HG03025 (cell line): Measurements from ENCODE around the gene DNAJB13.

Experiments used
- ATAC-seq: cut with Tn5 transposase; IDR thresholded peaks from one replicate; pipeline ENCODE4 v1.9.1; 2021; ENCODE audit warnings: mild to moderate bottlenecking, moderate library complexity; ENCODE audit not compliant: unreplicated experiment, low FRiP score

Gene DNAJB13

GRCh38 chr11:73949246-73949645 is 1.6 kb upstream of the DNAJB13 start:
- ATAC-seq = no peak

- no peak for ATAC-seq
These were observed 914 bp upstream of the DNAJB13 start for GRCh38 chr11:73949912-73950311.

GRCh38 chr11:73951797-73952196 is 971 bp downstream of the DNAJB13 start:
- ATAC-seq = no peak

- ATAC-seq = no peak
These were observed 6.2 kb downstream of the DNAJB13 start for GRCh38 chr11:73956876-73957653.

GRCh38 chr11:73957654-73958361 is 7.0 kb downstream of the DNAJB13 start:
- no peak for ATAC-seq

DNA sequence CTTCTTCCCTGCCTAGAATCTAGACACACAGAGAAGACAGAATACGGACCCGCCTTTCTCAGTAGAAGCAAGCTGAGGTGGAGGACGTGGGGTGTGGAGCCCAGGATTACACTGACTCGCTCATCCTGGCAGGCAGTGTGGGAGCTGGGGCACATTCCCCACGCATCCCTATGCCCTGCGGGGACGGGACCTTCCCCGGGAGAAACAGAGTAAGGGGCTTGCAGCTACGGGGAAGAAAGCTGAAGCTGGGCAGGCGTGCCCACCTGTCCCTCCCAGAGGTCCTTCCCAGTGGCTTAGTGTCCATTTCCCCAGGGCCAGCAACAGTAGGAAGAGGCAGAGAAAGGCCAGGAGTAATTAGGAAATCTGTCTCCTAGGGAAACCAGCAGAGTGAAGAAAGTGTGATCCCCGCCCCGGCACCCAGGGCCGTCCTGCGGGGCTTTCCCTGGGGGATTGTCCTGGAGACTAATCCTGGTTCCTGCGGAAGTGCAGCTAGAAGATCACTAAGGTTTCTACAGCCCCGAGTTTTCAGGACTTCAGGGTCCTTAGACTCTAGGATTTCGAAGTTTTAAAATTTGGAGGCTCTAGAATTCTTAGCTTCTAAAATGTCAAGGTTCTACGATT is 7.8 kb downstream of the DNAJB13 start:
- ATAC-seq = no peak

DNA sequence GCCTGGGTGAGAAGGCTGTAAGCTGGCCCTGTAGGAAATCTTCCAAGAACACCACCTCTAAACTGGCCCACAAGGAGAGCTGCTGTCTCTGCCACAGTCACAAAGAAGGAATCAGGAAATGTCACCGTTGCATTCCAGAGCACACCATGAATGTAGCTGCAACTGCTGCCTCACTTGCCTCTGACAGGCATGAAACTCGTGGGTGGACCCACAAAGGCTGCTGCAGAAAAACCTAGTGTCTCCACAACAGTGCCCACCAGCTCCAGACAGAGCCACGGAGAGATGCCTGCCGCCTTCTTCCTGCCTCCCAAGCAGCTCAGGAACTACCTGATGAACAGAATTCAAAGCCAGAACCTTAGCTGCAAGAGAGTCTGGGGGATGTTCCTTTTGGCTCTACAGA is 10.5 kb downstream of the DNAJB13 start:
- ATAC-seq = no peak

GRCh38 chr11:73962101-73962705 is 11.4 kb downstream of the DNAJB13 start:
- ATAC-seq = no peak

GRCh38 chr11:73963861-73964260 is 13.0 kb downstream of the DNAJB13 start:
- ATAC-seq = no peak

- no peak for ATAC-seq
These were observed 14.4 kb downstream of the DNAJB13 start for GRCh38 chr11:73965076-73965763.

DNA sequence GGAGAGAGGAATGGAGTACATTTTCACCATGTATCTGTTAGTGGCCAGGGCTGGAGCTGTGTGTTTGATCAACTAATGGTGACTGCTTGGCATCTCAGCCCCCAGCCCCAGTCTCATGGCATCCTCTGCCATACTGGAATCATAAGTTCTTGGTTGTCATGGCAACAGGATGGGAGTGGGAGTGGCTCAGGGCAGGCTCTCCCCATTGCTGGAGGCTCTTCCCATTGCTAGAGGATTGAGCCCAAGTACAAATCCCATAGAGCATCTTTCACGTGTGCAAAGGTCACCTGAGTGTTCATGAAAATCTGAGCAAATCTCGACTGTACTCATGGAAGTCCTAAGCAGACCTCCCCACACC is 14.9 kb downstream of the DNAJB13 start:
- no peak for ATAC-seq

GRCh38 chr11:73968356-73968966 is 17.6 kb downstream of the DNAJB13 start:
- ATAC-seq = no peak

DNA sequence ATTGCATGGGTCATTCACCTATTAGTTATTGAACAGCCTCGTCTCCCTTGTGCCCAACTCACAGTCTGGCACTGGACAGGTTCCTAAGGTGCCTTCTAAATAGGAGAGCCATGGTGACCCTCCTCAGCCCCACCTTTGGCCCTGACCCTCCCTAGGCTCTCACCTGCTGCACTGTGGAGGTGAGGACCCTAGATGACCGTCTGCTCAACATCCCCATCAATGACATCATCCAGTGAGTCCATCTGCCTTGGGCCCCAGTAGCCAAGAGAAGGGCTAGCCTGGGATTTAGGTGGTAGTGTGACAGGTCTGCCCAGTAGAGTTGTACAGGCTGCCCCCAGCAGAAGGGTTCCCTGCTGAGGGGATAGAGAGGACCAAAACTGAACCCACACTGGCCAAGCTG is 18.3 kb downstream of the DNAJB13 start:
- no peak for ATAC-seq

DNA sequence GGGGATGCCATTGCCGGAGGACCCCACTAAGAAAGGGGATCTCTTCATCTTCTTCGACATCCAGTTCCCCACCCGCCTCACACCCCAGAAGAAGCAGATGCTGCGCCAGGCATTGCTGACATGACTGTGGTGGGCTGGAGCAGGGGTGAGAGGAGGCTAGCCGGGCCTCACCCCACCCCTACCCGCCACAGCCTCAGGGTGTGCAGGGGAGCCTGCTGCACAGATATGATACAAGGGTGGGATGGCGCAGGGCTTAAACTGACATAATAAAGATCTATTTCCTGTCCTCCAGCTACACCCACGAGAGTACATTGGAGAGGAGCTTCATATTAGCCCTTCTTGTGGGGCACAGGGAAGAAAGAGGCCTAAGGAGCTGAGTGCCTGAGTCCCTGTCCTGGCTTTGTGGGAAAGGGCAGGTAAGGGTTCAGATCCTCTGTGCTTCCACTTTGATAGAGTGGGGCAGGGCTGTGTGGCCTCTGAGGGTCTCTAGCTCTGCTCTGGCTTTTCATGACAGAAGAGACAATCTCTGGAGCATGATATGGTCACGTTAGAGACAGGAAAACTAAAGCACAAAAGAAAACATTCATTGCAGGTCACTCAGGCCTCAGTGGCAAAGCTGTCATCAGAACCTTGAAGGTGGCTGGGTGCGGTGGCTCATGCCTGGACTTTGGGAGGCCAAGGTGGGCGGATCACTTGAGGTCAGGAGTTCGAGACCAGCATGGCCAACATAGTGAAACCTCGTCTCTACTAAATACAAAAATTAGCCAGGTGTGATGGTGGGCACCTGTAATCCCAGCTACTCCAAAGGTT is 19.4 kb downstream of the DNAJB13 start:
- no peak for ATAC-seq

- no peak for ATAC-seq
These were observed 20.4 kb downstream of the DNAJB13 start for GRCh38 chr11:73971175-73971719.

DNA sequence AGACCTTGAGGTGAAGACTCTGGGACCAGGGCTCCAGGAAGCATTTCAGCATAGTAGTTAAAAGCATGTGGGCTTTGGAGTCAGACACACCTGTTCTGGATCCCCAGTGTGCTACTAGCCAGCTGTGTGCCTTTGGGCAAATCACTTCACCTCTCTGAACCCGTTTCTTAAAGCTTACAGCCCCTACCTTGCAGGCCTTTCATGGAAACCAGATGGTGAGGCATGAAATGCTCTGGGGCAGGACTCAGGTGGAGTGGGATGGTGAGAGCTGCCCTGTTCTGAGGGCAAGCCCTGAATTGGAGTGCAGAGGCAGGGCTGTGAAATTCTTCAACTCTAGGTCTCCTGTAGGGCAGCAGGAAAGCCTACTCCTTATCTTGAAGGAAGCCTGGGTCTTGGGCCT is 21.4 kb downstream of the DNAJB13 start:
- no peak for ATAC-seq

- ATAC-seq = no peak
These were observed 22.0 kb downstream of the DNAJB13 start for GRCh38 chr11:73972620-73973449.
